ENCODE measurements around the gene NUBP2.
"Not testable (repeated sequence)": the region's sequence is repeated elsewhere in the genome, so short reads cannot be mapped to it uniquely, and the experiment has no call there.

The NUBP2 gene

GRCh38 chr16:1787322-1788094 lies 4.7 kb downstream of the NUBP2 start:
- no peak for DNase-seq

GRCh38 chr16:1788095-1788707 lies 5.4 kb downstream of the NUBP2 start:
- no peak for DNase-seq

- no peak for DNase-seq
These were observed 5.9 kb downstream of the NUBP2 start for GRCh38 chr16:1788708-1789100.

GRCh38 chr16:1789643-1790045 lies 6.9 kb downstream of the NUBP2 start:
- DNase-seq, result no peak

GRCh38 chr16:1790261-1790610 lies 7.5 kb downstream of the NUBP2 start:
- DNase-seq, result no peak

GRCh38 chr16:1790611-1791255 lies 8.0 kb downstream of the NUBP2 start:
- no peak for DNase-seq

- DNase-seq, result no peak
These were observed 8.6 kb downstream of the NUBP2 start for GRCh38 chr16:1791256-1791942.

GRCh38 chr16:1791943-1792812 lies 9.4 kb downstream of the NUBP2 start:
- no peak for DNase-seq

GRCh38 chr16:1792836-1793577 lies 10.2 kb downstream of the NUBP2 start:
- DNase-seq, result no peak

GRCh38 chr16:1793578-1794220 lies 10.9 kb downstream of the NUBP2 start, which contains the start of gene IGFALS:
TSS of gene IGFALS (minus strand) at chr16:1793705. CDS start at chr16:1793652, 53 bp downstream.
- no peak for DNase-seq

GRCh38 chr16:1794221-1794871 lies 11.6 kb downstream of the NUBP2 start:
- peak; percentile 27 for DNase-seq

GRCh38 chr16:1794908-1795666 lies 12.3 kb downstream of the NUBP2 start:
- DNase-seq, result no peak

GRCh38 chr16:1799263-1799662 lies 16.5 kb downstream of the NUBP2 start:
- not testable (repeated sequence) for DNase-seq

GRCh38 chr16:1800701-1801100 lies 17.9 kb downstream of the NUBP2 start:
- DNase-seq, result no peak

GRCh38 chr16:1807626-1808025 lies 24.9 kb downstream of the NUBP2 start:
- no peak for DNase-seq

GRCh38 chr16:1808691-1809090 lies 25.9 kb downstream of the NUBP2 start:
- DNase-seq, result no peak

GRCh38 chr16:1809281-1809801 lies 26.6 kb downstream of the NUBP2 start:
- DNase-seq, result no peak

- no peak for DNase-seq
These were observed 27.3 kb downstream of the NUBP2 start for GRCh38 chr16:1810106-1810505.

- DNase-seq, result no peak
These were observed 27.8 kb downstream of the NUBP2 start for GRCh38 chr16:1810536-1810935.

- peak; percentile 68 for DNase-seq
These were observed 30.0 kb downstream of the NUBP2 start for GRCh38 chr16:1812732-1813163.
